Neural cell (in vitro differentiated cells): ENCODE results near the gene KIAA1614.

Experiments used
- CTCF ChIP-seq: fragments of 450-650 bp; IDR thresholded peaks from 2 replicates; pipeline ENCODE4 v1.5.1; 2014; ENCODE audit warnings: antibody characterized with exemption, mild to moderate bottlenecking, moderate library complexity; ENCODE audit not compliant: poor library complexity, severe bottlenecking
- EP300 ChIP-seq: fragments of 450-650 bp; conservative IDR thresholded peaks from 2 replicates; pipeline ENCODE4 v1.6.1; 2014; ENCODE audit warnings: antibody characterized with exemption, mild to moderate bottlenecking, moderate library complexity; ENCODE audit not compliant: poor library complexity, severe bottlenecking
- POLR2AphosphoS5 ChIP-seq: IDR thresholded peaks from 2 replicates; pipeline ENCODE4 v1.6.1; 2012

- no peak for TF ChIP-seq CTCF
- TF ChIP-seq POLR2AphosphoS5: peak; percentile 11
- no peak for TF ChIP-seq EP300
These were observed 14.7 kb downstream of the KIAA1614 start for GRCh38 chr1:180927348-180927747.
